ENCODE measurements around the gene KDELR1. TPM values are rescaled to one million over a fixed set of nuclear protein-coding genes. Genes with fewer than 3 reads are reported as not detected.
A peak's percentile ranks its signal among the peaks of the same experiment; 100 is the strongest.

The KDELR1 gene
- total and polyA plus RNA-seq, 12 donors: 63.4 to 201 (median 153) TPM

DNA sequence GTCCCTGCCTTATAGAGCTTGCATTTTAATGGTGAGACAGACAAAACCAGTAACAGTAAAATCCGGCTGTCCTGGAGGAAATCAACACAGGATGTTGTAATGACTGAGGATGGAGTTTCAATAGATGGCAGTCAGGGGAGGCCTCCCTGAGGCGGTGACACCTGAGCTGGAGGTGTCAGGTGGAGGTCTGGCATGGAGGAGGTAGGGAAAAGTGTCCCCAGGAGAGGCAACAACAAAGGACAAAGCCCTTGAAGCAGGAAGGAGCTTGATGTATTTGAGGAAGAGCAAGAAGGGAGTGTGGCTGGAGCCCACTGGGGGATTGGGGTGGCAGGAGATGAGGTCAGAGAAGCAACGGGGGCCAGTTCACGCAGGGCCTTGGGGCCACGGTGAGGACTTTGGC is 9.9 kb upstream of the KDELR1 start:
- 75 to 84% (median 79%) methylated on average over 5 of the region's 5 CpGs for WGBS, 4 donors
- no peaks in the 10 kb centered on the region for H3K36me3 ChIP-seq (replicated peaks in 1 of 2)
- intact Hi-C loops (cut with DNase I): no loop called here

DNA sequence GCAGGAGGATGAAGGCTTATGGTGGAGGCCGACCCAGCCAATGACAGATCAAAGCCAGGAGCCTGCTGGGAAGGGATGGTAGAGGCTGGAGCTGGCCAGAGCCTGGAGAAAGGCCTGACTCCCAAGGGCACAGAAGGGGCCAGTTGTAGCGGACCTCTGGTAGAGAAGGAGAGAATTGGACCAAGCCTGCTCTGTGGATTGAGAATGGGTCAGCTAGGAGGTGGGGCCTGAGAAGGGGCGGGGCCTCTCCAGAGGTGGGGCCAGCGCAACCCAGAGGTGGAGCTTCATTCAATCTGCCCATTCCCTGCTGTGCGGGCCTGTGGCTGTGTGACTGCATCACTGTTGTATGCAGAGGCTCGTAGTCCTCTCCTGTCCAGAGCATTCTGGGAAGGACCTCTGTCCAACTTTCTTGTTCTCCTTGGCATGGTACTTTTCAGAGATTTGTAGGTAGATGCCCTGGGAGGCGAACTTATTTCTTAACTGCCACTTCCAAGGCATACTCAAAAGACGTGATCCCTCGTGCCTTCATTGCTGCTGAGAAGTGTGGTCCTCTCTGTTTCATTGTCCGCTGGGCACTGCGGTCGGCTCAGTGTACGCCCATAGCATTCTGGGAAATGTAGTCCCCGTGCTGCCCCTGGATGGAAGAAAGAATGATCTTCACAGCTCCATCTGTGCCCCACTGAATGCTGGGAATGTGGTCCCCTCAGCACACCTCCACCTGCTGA is 8.8 kb upstream of the KDELR1 start:
- Histone ChIP-seq H3K4me3 (peak overlapping the region in 1 of 4 donors; percentile 3), H3K9me3 (replicated peaks in 1 of 3) (no peaks in the 10 kb centered on the region), H3K27ac (peak overlapping the region in 2 of 5 donors; percentile 23 to 33), H3K36me3 (replicated peaks in 1 of 2) (no peaks in the 10 kb centered on the region), H3K27me3 (peaks cover 20% of the 10 kb centered on the region), H3K4me1 (replicated peaks in 1 of 2) (peaks cover 0 to 6% of the 10 kb centered on the region in 2 donors)
- WGBS, 4 donors: 43 to 53% (median 49%) methylated on average over 11 to 14 of the region's 14 CpGs
- intact Hi-C loops (cut with DNase I): no loop called here
- DNase-seq: peak in 5 of 7 donors; percentile 34 to 67 (median 59)
- TF ChIP-seq POLR2A (IDR thresholded peaks at IDR 0.05): no peak
- TF ChIP-seq, protein P1, sequence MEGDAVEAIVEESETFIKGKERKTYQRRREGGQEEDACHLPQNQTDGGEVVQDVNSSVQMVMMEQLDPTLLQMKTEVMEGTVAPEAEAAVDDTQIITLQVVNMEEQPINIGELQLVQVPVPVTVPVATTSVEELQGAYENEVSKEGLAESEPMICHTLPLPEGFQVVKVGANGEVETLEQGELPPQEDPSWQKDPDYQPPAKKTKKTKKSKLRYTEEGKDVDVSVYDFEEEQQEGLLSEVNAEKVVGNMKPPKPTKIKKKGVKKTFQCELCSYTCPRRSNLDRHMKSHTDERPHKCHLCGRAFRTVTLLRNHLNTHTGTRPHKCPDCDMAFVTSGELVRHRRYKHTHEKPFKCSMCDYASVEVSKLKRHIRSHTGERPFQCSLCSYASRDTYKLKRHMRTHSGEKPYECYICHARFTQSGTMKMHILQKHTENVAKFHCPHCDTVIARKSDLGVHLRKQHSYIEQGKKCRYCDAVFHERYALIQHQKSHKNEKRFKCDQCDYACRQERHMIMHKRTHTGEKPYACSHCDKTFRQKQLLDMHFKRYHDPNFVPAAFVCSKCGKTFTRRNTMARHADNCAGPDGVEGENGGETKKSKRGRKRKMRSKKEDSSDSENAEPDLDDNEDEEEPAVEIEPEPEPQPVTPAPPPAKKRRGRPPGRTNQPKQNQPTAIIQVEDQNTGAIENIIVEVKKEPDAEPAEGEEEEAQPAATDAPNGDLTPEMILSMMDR (IDR thresholded peaks at IDR 0.05): no peak

More for the DNA sequence above, 9.9 kb upstream of the KDELR1 start:
- Histone ChIP-seq H3K27me3 (peaks cover 10% of the 10 kb centered on the region), H3K4me1 (replicated peaks in 1 of 2) (peaks cover 0 to 6% of the 10 kb centered on the region in 2 donors), H3K4me3 (no peak overlapping the region), H3K9me3 (replicated peaks in 1 of 3) (no peaks in the 10 kb centered on the region), H3K27ac (no peak overlapping the region)
- TF ChIP-seq, protein P1 (IDR thresholded peaks at IDR 0.05): no peak
- no peak for TF ChIP-seq POLR2A (IDR thresholded peaks at IDR 0.05)
- DNase-seq: no peak

DNA sequence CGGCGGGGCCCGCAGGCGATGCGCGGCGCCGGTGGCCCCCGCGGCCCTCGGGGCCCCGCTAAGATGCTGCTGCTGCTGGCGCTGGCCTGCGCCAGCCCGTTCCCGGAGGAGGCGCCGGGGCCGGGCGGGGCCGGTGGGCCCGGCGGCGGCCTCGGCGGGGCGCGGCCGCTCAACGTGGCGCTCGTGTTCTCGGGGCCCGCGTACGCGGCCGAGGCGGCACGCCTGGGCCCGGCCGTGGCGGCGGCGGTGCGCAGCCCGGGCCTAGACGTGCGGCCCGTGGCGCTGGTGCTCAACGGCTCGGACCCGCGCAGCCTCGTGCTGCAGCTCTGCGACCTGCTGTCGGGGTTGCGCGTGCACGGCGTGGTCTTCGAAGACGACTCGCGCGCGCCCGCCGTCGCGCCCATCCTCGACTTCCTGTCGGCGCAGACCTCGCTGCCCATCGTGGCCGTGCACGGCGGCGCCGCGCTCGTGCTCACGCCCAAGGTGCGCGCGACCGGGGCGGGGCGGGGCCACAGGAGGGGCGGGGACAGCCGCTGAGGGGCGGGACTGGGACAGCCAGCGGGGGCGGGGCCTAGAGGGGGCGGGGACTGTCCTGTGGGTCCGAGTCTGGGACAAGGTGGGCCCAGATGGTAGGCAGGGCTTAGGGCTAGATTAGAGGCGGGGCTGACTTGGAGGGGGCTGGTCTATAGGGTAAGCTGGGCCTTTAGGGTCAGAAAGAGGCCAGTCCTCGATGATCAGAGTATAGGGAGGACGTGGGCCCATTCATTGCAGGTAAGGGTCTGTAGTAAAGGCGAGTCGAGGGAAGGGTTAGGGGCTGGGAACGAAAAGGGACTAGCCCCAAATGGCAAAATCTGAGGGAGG is 7.3 kb upstream of the KDELR1 start:
- Histone ChIP-seq H3K4me3 (peak overlapping the region in 1 of 4 donors; percentile 52), H3K27ac (peak overlapping the region in 1 of 5 donors; percentile 68), H3K9me3 (replicated peaks in 1 of 3) (no peaks in the 10 kb centered on the region), H3K4me1 (replicated peaks in 1 of 2) (peaks cover 0 to 6% of the 10 kb centered on the region in 2 donors), H3K27me3 (peaks cover 35% of the 10 kb centered on the region), H3K36me3 (replicated peaks in 1 of 2) (no peaks in the 10 kb centered on the region)
- WGBS, 4 donors: 6 to 31% (median 17%) methylated on average over 16 to 104 of the region's 104 CpGs
- TF ChIP-seq, protein P1 (IDR thresholded peaks at IDR 0.05): no peak
- no peak for TF ChIP-seq POLR2A (IDR thresholded peaks at IDR 0.05)
- intact Hi-C loops (cut with DNase I): loop anchor here in 1 of 2 donors (10.0 kb wide), 1 partner anchor 46 kb away; the partner anchor contains the start of gene GRWD1
- peak; percentile 54 to 74 (median 62) for DNase-seq

DNA sequence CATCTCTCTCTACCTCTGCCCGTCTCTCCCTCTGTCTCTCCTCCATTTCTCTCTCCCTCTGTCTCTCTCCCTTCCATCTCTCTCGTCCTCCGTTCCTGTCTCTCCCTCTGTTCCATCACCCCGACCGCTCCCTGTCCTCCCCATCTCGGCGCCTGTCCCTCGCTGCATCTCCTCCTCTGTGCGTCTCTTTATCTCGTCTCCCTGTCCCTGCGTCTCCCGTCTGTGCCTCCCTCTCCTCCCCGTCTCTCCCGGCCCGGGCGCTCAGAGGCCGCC is 6.7 kb upstream of the KDELR1 start:
- no peak for DNase-seq
- Histone ChIP-seq H3K36me3 (replicated peaks in 1 of 2) (no peaks in the 10 kb centered on the region), H3K27ac (peak overlapping the region in 1 of 5 donors; percentile 68), H3K4me1 (replicated peaks in 1 of 2) (peaks cover 0 to 6% of the 10 kb centered on the region in 2 donors), H3K9me3 (replicated peaks in 1 of 3) (no peaks in the 10 kb centered on the region), H3K4me3 (peak overlapping the region in 1 of 4 donors; percentile 52), H3K27me3 (peaks cover 40% of the 10 kb centered on the region)
- WGBS, 4 donors: 6 to 7% (median 6%) methylated on average over 17 of the region's 17 CpGs
- TF ChIP-seq, protein P1 (IDR thresholded peaks at IDR 0.05): no peak
- no peak for TF ChIP-seq POLR2A (IDR thresholded peaks at IDR 0.05)
- intact Hi-C loops (cut with DNase I): loop anchor here in 1 of 2 donors (10.0 kb wide), 1 partner anchor 47 kb away; the partner anchor contains the start of gene GRWD1
